ENCODE results near the gene UNC93B1. TPM values are rescaled to one million over a fixed set of nuclear protein-coding genes. Genes with fewer than 3 reads are reported as not detected.

Gene UNC93B1
- total RNA-seq, 2 experiments from 2014 or later = 44.0 to 52.1 TPM

DNA sequence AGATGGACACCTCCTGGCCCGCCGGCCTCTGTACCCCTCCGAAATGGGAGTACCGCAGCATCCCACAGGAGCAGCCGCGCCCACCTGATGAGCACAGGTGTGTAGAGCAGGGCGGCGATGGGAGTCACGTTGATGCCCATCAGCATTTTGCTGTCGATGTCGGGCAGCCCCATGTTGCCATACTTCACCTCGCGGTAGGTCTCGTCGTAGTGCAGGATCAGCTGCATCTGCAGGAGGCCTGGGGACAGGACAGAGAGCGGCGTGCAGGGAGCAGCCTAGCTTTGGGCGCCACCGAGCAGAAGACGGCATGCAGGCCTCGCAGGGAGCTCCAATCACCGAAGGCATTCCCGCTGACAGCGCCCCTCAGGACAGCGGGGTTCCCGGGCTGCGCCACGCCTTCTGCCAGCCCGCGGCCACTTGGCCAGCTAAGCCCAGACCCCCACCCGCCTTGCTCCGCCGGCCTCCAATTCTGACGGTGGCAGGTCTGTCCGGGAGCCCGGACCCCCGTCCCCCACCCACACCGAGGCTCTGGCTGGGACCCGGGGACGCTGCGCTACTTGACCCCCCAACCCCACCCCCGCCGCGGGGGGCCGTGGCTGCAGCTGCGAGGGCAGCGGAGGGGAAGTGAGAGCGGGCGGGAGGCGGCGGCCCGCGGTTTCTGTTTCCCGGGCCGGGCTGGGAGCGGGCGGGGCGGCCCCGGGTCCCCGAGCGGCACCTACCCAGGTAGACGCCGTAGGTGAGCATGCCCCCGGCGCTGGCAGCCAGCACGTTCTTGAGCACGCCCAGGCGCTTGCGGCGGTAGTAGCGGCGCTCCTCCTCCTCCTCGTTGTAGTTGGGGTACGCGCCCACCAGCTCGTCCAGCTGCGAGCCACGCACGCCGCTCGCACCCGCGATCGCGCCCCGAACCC is 705 bp downstream of the UNC93B1 start:
- peak overlapping the region; percentile 16; the same call in 1 of the 2 replicates for H2AFZ ChIP-seq (ENCODE audit: low read length)
- no peaks in the 10 kb centered on the region for H3K79me2 ChIP-seq (ENCODE audit: insufficient read depth, low read depth, low read length)
- no peaks in the 10 kb centered on the region for H4K20me1 ChIP-seq (ENCODE audit: insufficient read depth, low read length)
- intact Hi-C loops (cut with micrococcal nuclease; ENCODE audit: unreplicated experiment) = loop anchor here (2.0 to 10.0 kb wide), 2 partner anchors 38 to 272 kb away; partner anchors contain the start of gene C11orf24
- H3K36me3 ChIP-seq (ENCODE audit: insufficient read depth, low read length) = peaks cover 13% of the 10 kb centered on the region
- peak; percentile 68 for DNase-seq (ENCODE audit: low spot score)
- H3K4me1 ChIP-seq (ENCODE audit: insufficient read depth, low read length, poor library complexity, severe bottlenecking) = peaks cover 55% of the 10 kb centered on the region
- ChIA-PET CTCF (ENCODE audit: unreplicated experiment) (no interaction called here), POLR2A (interaction anchor here (1.2 kb wide), 1 partner anchor 22 kb away, joined by 4 read pairs; no protein-coding TSS in a partner anchor)
- H3K4me3 ChIP-seq (ENCODE audit: low read depth, low read length, poor library complexity, severe bottlenecking) = peak overlapping the region; percentile 82
- H3K9me3 ChIP-seq (ENCODE audit: low read length) = no peaks in the 10 kb centered on the region
- TF ChIP-seq EZH2phosphoT487 (IDR thresholded peaks at IDR 0.05; ENCODE audit: borderline replicate concordance, low read depth, low read length) = no peak
- TF ChIP-seq, protein P1, sequence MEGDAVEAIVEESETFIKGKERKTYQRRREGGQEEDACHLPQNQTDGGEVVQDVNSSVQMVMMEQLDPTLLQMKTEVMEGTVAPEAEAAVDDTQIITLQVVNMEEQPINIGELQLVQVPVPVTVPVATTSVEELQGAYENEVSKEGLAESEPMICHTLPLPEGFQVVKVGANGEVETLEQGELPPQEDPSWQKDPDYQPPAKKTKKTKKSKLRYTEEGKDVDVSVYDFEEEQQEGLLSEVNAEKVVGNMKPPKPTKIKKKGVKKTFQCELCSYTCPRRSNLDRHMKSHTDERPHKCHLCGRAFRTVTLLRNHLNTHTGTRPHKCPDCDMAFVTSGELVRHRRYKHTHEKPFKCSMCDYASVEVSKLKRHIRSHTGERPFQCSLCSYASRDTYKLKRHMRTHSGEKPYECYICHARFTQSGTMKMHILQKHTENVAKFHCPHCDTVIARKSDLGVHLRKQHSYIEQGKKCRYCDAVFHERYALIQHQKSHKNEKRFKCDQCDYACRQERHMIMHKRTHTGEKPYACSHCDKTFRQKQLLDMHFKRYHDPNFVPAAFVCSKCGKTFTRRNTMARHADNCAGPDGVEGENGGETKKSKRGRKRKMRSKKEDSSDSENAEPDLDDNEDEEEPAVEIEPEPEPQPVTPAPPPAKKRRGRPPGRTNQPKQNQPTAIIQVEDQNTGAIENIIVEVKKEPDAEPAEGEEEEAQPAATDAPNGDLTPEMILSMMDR (conservative IDR thresholded peaks at IDR 0.05; ENCODE audit: low read length) = no peak
- TSS peak; percentile 79 for BruUV-seq (replicated peaks)
- H3K4me2 ChIP-seq (ENCODE audit: low read length) = peak overlapping the region; percentile 97
- peak overlapping the region; percentile 89 for H3K27ac ChIP-seq (ENCODE audit: low read depth, low read length, poor library complexity, severe bottlenecking)
- H3K9me2 ChIP-seq (ENCODE audit: insufficient read depth, low read length) = no peaks in the 10 kb centered on the region

DNA sequence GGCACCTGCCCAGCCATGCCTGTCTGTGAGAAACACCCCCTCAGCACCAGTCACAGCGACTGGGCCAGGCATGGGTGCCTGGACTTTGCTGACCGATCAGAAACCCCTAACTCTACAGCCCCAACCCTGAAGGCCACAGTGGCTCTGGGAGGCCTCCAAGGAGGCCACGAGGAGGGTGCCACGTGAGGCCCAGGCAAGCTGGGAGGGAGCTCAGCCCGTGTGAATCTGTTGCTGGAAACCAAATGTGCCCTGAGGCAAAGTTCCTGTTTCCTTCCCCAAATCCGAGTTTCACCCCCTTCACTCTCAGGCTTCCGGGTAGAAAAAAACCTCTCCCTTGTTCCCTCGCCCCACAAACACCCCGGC is 1.3 kb downstream of the UNC93B1 start:
- DNase-seq (ENCODE audit: low spot score) = peak; percentile 84
- no TSS peak for BruUV-seq (replicated peaks)
- Histone ChIP-seq H3K4me1 (ENCODE audit: insufficient read depth, low read length, poor library complexity, severe bottlenecking) (peaks cover 55% of the 10 kb centered on the region), H4K20me1 (ENCODE audit: insufficient read depth, low read length) (no peaks in the 10 kb centered on the region), H3K36me3 (ENCODE audit: insufficient read depth, low read length) (peaks cover 15% of the 10 kb centered on the region), H3K27ac (ENCODE audit: low read depth, low read length, poor library complexity, severe bottlenecking) (peak overlapping the region; percentile 89), H3K4me2 (ENCODE audit: low read length) (peak overlapping the region; percentile 97), H3K4me3 (ENCODE audit: low read depth, low read length, poor library complexity, severe bottlenecking) (peak overlapping the region; percentile 82), H3K9me2 (ENCODE audit: insufficient read depth, low read length) (no peaks in the 10 kb centered on the region), H2AFZ (ENCODE audit: low read length) (peak overlapping the region; percentile 16; the same call in 1 of the 2 replicates), H3K79me2 (ENCODE audit: insufficient read depth, low read depth, low read length) (no peaks in the 10 kb centered on the region), H3K9me3 (ENCODE audit: low read length) (no peaks in the 10 kb centered on the region)
- TF ChIP-seq EZH2phosphoT487 (IDR thresholded peaks at IDR 0.05; ENCODE audit: borderline replicate concordance, low read depth, low read length) = no peak
- TF ChIP-seq, protein P1 (conservative IDR thresholded peaks at IDR 0.05; ENCODE audit: low read length) = no peak; the same call in 1 of the 2 replicates
- ChIA-PET CTCF (ENCODE audit: unreplicated experiment) (no interaction called here), POLR2A (interaction anchor here (1.2 kb wide), 1 partner anchor 23 kb away, joined by 4 read pairs; no protein-coding TSS in a partner anchor)
- intact Hi-C loops (cut with micrococcal nuclease; ENCODE audit: unreplicated experiment) = loop anchor here (2.0 to 10.0 kb wide), 2 partner anchors 38 to 272 kb away; partner anchors contain the start of gene C11orf24
